ENCODE data around the gene FAM171A1.
"Not testable (repeated sequence)": the region's sequence is repeated elsewhere in the genome, so short reads cannot be mapped to it uniquely, and the experiment has no call there.

The FAM171A1 gene

GRCh38 chr10:15316871-15317464, 54.1 kb downstream of the FAM171A1 start:
- DNase-seq (ENCODE audit: low read depth), result no peak

- DNase-seq (ENCODE audit: low read depth), result no peak
Observed at GRCh38 chr10:15316145-15316544, 54.9 kb downstream of the FAM171A1 start.

DNA sequence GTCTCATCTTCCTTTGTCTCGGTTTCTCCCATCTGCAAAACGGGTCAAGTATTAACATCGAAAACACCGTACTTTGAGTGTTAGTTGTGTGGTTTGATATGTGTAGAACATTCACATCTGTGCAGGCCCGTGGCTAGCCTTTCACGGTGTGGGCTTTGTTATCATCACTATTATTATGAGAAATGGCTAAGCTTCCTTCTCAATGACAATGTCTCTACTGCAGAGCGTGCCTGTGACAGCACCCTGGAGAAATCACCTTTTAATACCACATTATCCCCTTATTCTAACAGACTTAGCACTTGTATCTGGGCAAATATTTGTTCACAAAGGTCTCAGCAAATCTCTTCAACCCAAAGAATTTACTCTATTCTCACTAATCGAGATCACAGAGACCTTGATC, 55.8 kb downstream of the FAM171A1 start:
- DNase-seq (ENCODE audit: low read depth), result no peak

DNA sequence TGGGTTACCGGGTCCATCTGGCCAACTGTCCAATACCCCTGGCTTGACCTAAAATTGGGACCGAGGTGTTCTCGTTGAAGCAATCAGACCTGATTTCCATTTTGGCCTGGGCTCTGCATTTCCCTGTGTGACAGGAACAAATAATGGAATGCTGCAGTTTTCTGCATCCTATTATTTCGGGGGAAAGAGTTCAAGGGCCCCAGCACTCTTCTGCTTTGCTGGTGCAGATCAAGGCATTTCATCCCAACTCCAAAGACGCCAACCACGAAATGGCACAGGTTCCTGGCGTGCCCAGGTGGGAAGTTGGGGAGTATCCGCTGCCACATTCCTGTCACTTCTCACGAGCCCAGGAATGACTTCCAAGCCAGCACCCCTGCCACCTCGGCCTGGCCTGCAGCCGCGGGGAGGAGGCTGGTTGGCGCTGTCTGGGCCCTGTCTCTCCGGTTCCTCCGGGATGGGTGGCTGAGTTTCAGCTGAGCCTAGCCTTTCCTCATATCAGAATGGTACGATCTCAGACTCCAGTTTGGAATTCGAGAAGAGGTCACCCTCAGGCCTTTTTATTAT, 56.5 kb downstream of the FAM171A1 start:
- no peak for DNase-seq (ENCODE audit: low read depth)

DNA sequence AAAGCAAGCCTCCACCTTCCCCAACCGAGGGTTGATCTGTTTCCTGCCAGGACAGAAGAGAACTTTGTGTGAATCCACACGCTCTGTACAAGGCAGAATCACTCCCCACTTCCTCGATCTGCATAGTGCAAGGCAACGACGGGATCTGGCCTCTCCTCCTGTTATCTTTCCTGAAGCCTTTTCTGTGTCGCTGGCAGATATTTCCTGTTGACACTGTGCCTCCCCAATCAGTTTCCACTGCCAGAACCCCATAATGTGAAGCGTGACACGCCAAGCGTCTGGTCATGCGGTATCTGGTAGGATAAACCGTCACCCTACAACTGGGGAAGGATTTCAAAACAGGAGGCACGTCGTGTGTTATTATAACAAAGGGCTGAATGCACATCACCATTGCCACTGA, 57.2 kb downstream of the FAM171A1 start:
- DNase-seq (ENCODE audit: low read depth), result no peak

DNA sequence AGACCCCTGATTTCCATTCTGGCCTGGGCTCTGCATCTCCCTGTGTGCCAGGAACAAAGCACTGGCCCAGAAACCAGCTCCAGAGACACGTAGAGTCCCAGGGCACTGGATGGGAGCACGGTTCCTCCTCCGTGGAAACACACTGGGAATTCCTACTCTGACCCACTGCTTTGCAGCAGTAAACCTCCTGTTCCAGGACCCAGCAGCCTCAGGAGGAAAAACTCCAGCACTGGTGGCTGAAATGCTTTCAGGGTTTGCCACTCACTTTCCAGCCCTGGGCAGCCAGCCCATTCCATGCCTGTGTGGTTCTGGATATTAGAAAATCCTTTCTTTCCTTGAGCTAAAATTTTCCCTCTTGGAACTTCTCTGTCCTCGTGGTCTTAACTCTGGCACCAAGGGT, 58.0 kb downstream of the FAM171A1 start:
- no peak for DNase-seq (ENCODE audit: low read depth)

- no peak for DNase-seq (ENCODE audit: low read depth)
Observed at GRCh38 chr10:15311569-15312280, 59.4 kb downstream of the FAM171A1 start.

DNA sequence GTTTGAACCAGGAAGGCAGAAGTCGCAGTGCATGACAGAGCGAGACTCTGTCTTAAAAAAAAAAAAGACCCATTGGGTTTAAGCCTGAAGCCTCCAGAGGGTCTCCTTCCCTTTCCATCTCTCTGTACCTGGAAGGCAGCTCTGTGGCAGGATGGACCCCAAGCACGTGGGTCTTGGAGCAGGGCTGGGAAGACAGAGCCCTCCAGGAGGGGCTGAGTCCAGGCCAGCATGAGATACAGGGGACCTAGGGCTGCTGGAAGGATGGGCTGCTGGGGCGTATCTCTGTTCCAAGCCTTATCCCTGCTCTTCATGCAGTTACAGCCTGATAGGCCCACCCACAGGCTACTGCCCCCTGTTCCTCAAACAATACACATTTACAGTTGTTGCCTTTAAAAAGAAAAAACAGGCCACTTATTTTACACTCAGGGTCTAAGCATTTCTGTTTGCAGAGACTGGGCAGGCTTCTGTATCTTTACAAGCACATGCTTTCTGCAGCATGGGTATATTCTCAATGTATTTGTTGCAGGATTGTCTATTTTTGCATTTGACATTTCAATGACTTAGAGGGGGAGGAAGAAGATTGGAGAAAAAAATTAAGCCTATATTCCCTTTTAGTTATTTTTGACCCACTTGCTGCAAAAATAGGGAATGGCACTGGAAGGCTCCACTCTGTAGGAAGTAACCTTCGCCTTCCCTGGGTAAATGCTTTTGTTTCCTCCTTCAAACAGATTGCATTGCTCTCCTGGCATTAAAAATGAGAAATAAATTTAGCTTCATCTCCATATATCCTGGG, 60.1 kb downstream of the FAM171A1 start:
- DNase-seq (ENCODE audit: low read depth), result no peak

- no peak for DNase-seq (ENCODE audit: low read depth)
Observed at GRCh38 chr10:15309221-15309620, 61.9 kb downstream of the FAM171A1 start.

- no peak for DNase-seq (ENCODE audit: low read depth)
Observed at GRCh38 chr10:15306735-15307280, 64.3 kb downstream of the FAM171A1 start.

- DNase-seq (ENCODE audit: low read depth), result no peak
Observed at GRCh38 chr10:15305634-15306033, 65.5 kb downstream of the FAM171A1 start.

- DNase-seq (ENCODE audit: low read depth), result no peak
Observed at GRCh38 chr10:15305161-15305560, 65.9 kb downstream of the FAM171A1 start.

GRCh38 chr10:15302188-15302956, 68.7 kb downstream of the FAM171A1 start:
- DNase-seq (ENCODE audit: low read depth), result not testable (repeated sequence)

GRCh38 chr10:15300697-15301096, 70.4 kb downstream of the FAM171A1 start:
- DNase-seq (ENCODE audit: low read depth), result no peak

- no peak for DNase-seq (ENCODE audit: low read depth)
Observed at GRCh38 chr10:15300145-15300544, 70.9 kb downstream of the FAM171A1 start.

DNA sequence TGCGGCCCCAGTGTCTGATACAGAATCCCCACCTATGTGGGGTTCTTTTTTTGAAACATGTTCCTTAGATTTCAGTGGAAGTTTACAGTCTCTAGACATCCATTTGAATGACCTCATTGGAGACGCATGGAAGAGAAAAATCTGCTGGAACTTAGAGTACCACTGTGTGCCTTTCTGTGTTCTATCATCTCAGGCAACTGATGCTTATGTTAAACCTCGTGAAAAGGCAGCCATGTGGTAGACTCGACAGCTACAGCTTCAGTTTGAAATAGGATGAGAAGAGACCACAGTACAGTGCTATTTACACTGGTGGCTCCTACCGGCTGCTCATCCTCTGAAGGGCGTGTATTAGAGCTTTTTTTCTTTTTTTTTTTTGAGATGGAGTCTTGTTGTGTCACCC, 74.4 kb downstream of the FAM171A1 start:
- DNase-seq (ENCODE audit: low read depth), result no peak

- no peak for DNase-seq (ENCODE audit: low read depth)
Observed at GRCh38 chr10:15295537-15296325, 75.4 kb downstream of the FAM171A1 start.

GRCh38 chr10:15293862-15294842, 76.9 kb downstream of the FAM171A1 start:
- DNase-seq (ENCODE audit: low read depth), result no peak

GRCh38 chr10:15290671-15291070, 80.4 kb downstream of the FAM171A1 start:
- DNase-seq (ENCODE audit: low read depth), result no peak

GRCh38 chr10:15290150-15290549, 80.9 kb downstream of the FAM171A1 start:
- no peak for DNase-seq (ENCODE audit: low read depth)

Data from stimulated activated CD8-positive, alpha-beta memory T cell treated with anti-CD3 and anti-CD28 coated beads, Interleukin-4, amount 100 ng/mL, for 24 hours (primary cell).